Raji (cell line): ENCODE results near the gene TTC28.

ENCODE experiments used
- POLR2A ChIP-seq: IDR thresholded peaks from 2 replicates; pipeline ENCODE4 v1.6.1; 2011; ENCODE audit warnings: low read depth, low read length, control low read depth; ENCODE audit not compliant: insufficient read depth

TTC28 gene

DNA sequence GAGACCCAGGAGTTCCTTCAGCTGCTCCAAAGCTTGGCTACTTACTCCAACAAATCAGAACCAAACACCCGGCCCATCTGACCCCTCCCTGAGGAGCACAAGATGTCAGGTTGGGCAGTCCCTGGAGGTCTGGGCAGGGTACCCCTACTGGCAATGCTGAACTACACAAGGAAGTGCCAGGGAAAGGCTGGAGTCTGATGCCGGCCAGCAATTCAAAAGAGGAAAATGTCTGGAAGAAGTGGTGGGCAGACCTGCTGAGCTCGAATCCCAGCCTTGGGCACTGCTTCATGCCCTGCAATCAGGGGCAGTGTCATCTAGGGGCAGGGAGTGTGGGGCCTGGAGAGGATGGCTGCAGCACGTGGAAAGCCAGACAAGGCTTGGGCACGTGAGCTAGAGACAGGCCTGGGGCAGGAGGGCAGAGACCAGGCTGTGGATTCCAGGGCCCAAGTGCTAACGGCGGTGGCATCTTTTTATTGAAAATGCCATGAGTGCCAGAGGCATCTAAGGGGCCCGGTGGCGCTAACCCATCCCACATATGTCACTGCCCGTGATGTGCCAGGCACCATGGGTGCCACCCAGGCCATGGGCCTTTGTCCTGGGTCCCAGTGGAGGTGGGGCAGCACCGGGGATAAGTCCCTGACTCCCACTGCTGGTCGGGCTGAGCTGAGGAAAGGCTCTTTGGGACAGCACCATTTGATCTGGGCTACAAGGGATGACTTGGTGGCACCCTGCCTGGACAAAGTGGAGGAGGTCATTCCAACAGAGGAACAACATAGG, 662.7 kb downstream of the TTC28 start:
- no peak for TF ChIP-seq POLR2A

DNA sequence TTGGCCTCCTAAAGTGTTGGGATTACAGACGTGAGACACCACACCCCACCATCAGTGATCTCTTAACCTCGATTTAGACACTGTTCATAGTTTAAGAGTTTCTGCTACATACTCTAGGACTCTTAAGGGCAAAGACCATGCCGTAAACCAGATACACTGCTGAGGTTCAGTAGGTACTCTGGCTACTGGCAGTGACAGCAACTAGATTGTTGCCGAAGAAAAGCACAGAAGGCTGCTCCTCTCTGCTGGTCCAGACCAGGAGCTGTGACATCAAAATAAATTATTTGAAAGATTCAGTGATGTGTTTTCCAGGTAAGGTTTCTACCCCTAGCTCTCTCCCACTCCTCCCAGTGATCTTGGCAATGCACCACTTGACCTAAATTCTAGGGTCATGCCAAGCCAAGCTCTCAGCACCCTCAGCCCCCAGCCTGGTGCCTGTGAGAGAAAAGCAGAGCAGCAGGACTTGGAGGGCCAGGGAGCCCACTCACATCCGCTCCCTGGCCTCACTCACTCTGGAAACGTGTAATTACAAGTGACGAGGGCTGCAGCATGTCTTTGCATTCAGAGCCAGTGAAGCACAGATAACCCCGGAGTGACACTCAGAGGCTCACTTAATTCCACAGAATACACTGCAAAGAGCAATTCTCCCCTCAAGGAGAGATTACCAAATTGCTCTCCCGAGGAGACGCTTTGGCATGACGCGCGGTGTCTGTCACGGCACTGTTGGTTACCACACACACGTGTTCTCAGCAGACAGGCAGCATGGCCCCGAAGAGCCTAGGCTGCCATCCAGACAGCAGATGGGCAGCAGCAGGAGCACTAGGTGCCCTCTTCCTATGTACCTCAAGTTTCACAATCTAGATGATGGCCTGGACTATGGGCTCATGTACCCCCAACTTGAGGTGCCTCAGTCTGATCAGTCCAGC, 663.7 kb downstream of the TTC28 start:
- TF ChIP-seq POLR2A = no peak

DNA sequence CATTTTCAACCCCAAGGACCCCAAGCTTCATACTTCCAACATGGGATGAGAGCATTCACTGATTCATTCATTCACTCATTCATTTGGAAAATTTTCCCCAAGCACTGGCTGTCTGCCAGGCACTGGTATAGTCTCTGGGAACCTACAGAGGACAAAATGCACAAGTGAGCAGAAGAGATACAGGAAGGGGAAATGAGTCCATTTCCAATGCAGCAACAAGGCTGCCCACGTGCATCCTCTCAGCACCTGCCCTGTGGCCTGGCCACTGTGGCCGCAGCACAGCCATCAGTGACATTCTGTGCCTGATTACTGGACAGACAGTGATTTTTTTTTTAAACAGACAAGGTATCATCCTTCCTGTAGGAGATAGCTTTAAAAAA, 664.6 kb downstream of the TTC28 start:
- no peak for TF ChIP-seq POLR2A

DNA sequence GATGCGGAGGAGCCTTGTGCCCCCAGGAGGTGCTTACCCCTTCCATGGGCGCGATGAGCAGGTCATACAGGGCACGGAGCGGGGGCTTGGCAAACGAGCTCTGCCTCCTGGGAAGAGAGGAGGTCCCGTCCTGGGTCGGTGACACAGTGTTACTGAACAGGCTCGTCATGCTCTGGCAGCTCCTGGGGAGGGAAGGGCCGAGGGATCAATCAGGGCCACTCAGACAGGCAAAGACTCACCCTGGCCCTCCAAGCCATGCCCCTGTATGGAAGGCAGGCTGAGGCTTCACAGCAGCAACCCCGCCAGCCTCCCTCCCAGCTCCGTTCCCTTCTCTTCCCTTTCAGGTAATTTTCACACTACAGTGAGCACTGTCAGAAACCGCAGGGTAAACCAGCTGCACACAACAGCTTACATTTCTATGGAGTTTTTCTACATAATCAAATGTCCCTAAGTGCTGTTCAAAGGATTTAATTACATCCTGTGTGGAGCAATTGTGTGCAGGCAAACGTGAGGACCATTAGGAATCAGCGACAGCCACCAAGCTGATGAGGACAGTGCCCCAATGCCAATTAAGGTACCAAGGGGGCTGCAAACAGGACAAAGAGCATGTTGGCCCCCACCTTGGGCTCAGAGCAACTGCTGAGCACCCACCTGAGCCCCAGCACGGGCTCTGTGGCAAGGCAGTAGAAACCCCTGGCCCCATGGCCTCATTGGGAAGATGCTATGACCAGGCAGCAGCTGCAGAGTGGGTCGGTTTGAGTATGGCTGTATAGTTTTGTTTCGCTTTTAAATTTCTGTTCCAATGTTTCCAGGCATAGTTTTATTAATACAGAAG, 665.2 kb downstream of the TTC28 start:
- TF ChIP-seq POLR2A = no peak

DNA sequence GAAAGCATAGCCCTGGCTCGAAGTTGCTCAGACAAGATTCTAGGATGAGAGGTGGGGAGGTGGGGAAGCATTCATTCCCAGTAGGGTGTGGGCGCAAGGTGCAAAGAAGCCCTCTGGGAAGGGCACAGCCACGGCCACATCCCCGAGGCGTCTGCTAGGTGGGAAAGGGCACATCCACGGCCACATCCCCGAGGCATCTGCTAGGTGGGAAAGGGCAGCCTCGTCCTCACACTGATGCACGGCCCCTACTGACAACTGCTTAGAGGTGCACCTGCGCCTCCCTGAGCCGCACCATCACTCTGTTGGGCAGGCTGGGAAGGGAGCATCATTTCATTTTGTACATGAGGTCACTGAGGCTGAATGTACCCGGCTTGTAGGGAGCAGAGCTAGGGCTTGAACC, 666.0 kb downstream of the TTC28 start:
- TF ChIP-seq POLR2A = no peak

DNA sequence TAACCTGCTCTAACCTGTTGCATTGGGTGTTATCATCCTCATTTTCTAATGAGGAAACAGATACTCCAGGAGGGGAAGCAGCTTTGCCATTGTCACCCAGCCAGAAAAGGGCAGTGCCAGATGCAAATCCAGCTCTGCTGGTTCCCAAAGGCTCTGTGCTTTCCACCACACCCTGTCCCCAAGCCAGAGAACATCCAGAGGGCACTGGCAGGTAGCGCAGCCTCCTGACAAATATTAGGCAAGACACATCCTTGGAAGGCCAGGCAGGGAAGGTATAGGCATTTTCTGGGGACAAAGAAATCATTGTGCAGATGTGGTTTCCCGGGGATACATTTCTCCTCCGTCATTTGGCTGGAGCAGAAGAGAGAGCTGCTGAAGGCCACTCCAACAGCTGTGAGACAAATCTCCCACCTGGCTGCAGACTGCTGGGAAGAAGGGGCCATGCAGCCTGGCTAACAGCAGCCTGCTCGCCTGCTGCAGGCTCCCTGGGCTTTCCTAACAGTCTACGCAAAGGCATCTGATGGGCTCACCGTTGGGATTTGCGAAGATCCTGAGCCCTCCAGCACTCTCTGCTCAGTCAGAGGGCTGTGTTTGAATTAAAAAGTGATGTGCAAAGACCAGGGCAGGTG, 666.7 kb downstream of the TTC28 start:
- TF ChIP-seq POLR2A = no peak

DNA sequence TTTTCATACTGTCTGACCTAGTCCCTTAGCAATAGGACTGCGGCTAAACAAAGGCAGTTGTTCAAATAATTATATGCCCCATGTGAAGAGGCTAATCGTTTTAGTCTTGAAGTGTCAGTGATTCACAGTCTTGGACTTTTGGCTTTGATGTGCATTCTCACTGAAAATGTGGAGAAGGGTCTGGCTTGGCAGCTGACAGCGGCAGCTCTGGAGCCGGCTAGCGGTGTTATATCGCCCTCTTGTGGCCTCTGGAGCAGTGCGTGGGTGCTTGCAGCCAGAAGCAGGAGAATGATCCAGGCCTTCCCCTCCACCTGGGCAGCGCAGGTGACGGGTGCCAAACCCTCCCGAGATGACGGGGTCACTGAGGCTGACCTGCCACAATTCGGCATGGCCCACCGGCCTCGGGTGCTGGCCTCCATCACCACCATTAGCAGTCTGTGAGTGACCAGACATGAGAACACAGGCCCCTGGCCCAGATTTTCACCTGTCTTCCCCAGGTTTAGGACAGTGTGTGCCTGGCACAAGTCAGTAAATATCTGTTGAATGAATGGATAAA, 670.3 kb downstream of the TTC28 start:
- TF ChIP-seq POLR2A = no peak

DNA sequence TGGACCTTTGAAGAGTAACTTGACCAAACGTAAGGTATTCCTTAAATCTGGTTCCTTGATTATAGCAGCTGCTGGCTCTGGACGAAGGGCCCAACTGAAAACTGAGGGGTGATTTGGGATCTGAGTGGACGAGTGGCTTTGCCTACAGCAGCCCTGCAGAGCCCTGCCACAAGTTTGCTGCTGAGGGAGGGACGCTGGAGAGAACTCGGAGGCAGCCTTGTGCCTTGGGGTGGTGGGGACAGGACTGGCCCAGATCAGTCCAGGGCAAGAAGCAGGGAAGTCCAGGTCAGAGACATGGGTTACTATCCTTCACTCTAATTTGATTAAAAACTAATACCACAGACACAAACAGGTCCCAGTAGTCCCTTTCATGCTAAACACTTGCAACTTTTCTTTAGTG, 671.0 kb downstream of the TTC28 start:
- TF ChIP-seq POLR2A = no peak

DNA sequence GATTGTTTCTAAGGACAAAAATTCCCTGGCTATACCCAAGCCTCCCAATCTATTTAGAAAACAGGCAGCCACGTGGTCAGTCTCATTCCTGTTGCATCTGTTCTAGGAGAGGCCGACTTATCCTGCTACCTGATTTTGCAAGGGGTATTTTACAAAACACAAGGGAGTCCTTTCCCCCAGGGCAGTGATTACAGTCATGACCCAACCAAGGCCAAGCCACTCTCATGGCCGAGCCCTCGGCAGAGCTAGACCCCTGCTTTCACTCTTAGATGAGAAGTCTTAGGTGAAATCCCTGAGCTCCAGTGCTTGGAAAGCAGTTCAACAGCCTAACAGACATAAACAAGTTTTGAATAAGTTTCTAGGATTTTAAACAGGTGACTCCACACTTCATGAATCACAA, 671.6 kb downstream of the TTC28 start:
- no peak for TF ChIP-seq POLR2A

DNA sequence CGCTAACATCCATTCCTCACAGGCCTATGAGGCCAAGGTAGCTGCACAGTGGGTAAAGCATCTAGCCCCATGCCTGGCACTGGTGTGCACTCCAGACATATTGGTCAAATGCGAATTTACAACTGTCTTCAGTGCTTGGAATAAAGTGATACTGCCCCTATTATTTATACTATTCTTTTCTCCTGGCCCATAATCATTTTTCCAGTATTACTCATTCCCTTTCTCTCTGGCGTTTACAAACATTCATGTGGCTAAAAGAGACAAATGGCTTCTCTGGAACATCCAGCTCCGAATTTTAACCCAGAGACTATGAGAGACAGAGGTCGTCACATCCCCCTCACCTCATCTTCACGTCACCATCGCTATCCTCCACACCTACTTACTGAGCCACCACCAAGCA, 673.4 kb downstream of the TTC28 start:
- no peak for TF ChIP-seq POLR2A

DNA sequence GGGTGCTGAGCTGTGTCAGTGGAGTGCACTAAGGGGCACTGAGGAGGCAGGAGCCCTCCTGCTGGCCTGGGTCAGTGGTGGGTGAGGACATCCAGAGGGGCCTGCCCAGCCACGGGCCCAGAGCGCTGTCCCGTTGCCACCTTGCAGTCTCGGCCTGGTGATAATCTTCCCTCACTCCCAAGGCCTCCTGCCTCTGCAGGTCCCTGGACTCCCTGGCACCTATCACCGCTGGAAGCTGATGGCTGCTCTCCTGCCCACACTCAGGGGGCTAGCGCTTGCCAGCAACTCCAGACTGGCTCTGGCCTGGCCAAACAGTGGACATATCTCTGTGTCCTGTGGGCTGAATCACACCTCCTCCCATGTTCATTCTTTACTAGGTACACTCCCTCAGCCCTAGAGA, 674.1 kb downstream of the TTC28 start:
- TF ChIP-seq POLR2A = no peak

DNA sequence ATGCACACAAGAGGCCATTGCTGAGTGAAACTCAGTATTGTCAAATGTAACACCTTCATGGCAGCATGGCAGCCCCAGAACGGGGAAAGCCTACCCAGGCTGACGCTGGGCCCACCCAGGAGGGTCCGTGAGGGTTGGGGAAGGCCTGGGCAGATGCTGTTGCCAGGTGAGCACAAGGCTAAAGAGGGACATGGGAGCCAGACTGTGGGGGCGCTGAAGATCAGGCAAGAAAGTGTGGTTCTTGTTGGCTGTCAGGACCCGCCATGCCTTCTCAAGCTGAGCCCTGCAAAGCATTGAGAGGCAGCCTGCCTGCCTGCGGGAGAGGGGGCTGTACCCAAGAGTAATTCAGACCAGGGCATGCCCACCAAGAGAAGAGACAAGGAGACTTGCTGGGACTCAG, 675.6 kb downstream of the TTC28 start:
- TF ChIP-seq POLR2A = no peak

DNA sequence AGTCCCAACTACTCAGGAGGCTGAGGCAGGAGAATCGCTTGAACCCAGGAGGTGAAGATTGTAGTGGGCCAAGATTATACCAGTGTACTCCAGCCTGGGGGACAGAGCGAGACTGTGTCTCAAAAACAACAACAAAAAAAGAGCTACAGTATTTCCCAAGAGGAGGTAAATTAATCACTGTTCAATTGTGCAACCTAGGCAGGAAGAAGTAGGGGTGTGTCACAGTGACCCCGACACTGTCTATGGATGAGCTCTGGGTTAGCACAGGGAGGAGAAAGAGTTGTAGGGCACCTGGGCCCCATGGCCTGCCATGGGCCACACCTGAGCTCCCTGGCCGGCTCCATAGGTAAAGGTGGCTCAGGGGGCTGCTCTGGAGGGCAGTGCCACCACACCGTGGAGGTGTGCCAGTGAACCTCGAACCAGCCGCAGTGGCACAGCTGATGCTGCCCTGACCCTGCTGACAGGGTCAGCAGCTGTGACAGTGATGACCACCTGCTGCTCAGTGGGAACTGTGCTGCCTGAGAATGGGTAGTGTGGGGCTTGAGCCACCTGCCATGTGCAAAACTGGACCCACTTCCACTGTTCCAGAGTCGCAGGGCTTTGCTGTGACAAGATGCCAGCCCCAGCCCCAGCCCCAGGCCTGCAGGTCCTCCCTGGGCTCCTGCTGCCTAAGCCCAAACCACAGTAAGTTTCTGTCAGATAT, 676.6 kb downstream of the TTC28 start:
- TF ChIP-seq POLR2A = no peak

DNA sequence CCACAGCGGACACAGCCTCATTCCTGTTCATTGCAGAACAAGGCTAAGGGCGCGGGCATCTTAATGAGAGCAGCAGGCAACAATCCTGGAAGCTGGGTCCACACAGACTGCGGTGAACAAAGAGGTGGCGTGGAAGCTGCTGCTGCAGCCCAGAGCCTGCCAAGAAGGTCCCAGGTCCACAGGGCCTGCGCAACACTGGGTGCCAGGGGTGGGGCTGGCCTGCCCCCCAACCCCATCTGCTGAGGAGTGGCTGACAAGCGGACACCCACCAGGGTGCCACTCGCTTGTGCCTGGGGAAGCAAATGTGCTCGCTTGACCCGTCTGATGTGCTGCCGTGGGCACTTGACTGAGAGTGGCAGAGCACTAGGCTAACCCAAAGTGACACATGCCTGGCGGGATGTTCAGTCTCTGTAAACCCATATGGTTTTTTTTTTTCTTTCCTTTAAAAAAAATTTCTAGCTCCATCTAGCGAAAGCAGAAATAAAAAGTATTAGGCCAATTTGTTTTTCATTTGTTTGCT, 677.4 kb downstream of the TTC28 start:
- TF ChIP-seq POLR2A = no peak
